Thymus (tissue), 11 donors: ENCODE data around the gene PALB2. TPM values are rescaled to one million over a fixed set of nuclear protein-coding genes. Genes with fewer than 3 reads are reported as not detected.
A peak's percentile ranks its signal among the peaks of the same experiment; 100 is the strongest.

ENCODE experiments used
- DNase-seq, 9 donors: peaks; one replicate each; pipeline ENCODE4 v3.0.0-alpha.2; 2013; ENCODE audit warnings: low spot score in 9 of 9, low read depth in 6 of 9, missing footprints in 1 of 9
- H3K27ac ChIP-seq, 2 donors: one replicate each; pipeline ENCODE4 v1.5.1; 2013; ENCODE audit warnings: control low read depth in 1 of 2, low read depth in 1 of 2, low read length in 1 of 2, mild to moderate bottlenecking in 1 of 2, moderate library complexity in 1 of 2
- H3K27me3 ChIP-seq, 2 donors: one replicate each; pipeline ENCODE4 v1.5.1; 2013; ENCODE audit warnings: low read length in 1 of 2; ENCODE audit not compliant: control insufficient read depth in 2 of 2, insufficient read depth in 1 of 2
- H3K36me3 ChIP-seq, 2 donors: one replicate each; pipeline ENCODE4 v1.5.1; 2013; ENCODE audit warnings: low read length in 1 of 2, mild to moderate bottlenecking in 1 of 2, moderate library complexity in 1 of 2; ENCODE audit not compliant: control insufficient read depth in 2 of 2, insufficient read depth in 2 of 2
- H3K4me1 ChIP-seq, 2 donors: one replicate each; pipeline ENCODE4 v1.5.1; 2013; ENCODE audit warnings: low read length in 2 of 2; ENCODE audit not compliant: control insufficient read depth in 2 of 2, insufficient read depth in 2 of 2
- H3K4me3 ChIP-seq, 2 donors: one replicate each; pipeline ENCODE4 v1.5.1; 2013; ENCODE audit warnings: low read length in 2 of 2, control low read depth in 1 of 2, mild to moderate bottlenecking in 1 of 2
- H3K9me3 ChIP-seq, 2 donors: one replicate each; pipeline ENCODE4 v1.5.1; 2013; ENCODE audit warnings: low read length in 1 of 2, mild to moderate bottlenecking in 1 of 2; ENCODE audit not compliant: control insufficient read depth in 2 of 2, insufficient read depth in 1 of 2
- WGBS: extraction: QIAGEN DNeasy Blood & Tissue Kit; methylation state at CpG from one replicate; pipeline ENCODE4 v1.1.7; 2013; 5-methylcytosine and 5-hydroxymethylcytosine counted together
- polyA plus RNA-seq: library from polyadenylated mRNA; stranded (reverse); fragments of 200-250 nt; gene quantifications from one replicate; pipeline ENCODE4 v1.2.3, GENCODE V29; 2013
- total RNA-seq: library from RNA; stranded (reverse); fragments of 120-200 nt; gene quantifications from one replicate; pipeline ENCODE4 v1.2.4, GENCODE V29; 2013
- donor health status: healthy.

The PALB2 gene
- total and polyA plus RNA-seq, 2 donors = 10.0 to 14.3 TPM

DNA sequence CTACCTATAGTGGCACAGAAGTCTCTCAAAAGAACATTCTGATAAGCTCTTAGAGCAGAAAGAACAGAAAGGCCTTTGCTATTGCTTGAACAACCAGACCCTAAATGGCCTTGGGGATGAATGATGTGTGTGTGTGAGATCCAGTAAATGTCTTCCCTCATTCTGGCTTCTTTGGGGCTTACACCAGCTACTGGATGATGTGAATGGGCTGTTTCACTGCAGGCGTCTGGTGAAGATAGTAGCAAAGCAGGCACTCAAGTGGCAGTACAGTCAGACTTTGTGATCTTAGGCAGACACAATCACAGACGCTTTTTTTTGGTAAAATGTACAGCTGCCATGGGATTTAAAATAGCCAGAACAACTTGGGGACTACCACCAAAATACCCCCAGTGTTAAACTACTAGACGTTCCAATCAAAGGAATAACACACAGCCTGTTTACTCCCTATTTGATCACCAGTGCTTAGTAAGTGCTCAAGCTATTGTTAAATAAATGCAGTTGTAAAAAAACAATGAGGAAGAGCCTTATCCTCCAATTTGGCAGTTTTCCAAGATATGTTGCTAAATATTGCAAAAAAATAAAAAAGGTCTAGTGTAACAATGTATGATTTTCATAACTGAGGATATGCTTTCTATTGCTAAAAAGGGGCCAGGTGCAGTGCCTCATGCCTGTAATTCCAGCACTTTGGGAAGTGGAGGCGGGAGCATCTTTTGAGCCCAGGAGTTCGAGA, 62.8 kb downstream of the PALB2 start:
- Histone ChIP-seq H3K27me3 (no peaks in the 10 kb centered on the region), H3K4me1 (peaks cover 2 to 10% of the 10 kb centered on the region in 2 donors), H3K36me3 (peaks cover 21 to 29% of the 10 kb centered on the region in 2 donors), H3K9me3 (no peaks in the 10 kb centered on the region), H3K4me3 (no peak overlapping the region), H3K27ac (no peak overlapping the region)
- DNase-seq = no peak
- WGBS = 95% methylated on average over 5 of the region's 5 CpGs

- no peaks in the 10 kb centered on the region for H3K9me3 ChIP-seq
- H3K4me1 ChIP-seq = peaks cover 2 to 12% of the 10 kb centered on the region in 2 donors
- WGBS = 98% methylated on average over 2 of the region's 2 CpGs
- H3K36me3 ChIP-seq = peaks cover 24 to 29% of the 10 kb centered on the region in 2 donors
- no peak overlapping the region for H3K4me3 ChIP-seq
- no peak for DNase-seq
- H3K27ac ChIP-seq = no peak overlapping the region
- H3K27me3 ChIP-seq = no peaks in the 10 kb centered on the region
Measured at GRCh38 chr16:23577493-23577892, 63.6 kb downstream of the PALB2 start.

DNA sequence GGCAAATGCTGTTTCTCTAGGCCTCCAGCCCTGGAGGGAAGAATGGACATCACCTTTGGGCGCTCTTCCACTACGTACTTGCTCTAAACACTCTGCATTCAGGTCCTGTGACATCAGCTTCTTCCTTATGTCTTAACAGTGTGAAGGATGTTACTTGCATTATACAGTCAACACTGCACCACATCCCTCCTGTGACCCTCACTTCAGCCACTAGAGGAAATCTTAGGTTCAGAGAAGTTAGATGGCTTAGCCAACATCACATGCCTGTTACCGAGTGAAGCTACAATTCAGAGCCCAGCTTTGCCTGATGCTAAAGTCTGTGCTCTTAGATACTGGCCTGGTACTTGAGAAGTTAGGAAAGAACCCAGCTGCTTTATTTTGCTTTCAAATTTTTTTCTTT, 65.3 kb downstream of the PALB2 start:
- H3K4me1 ChIP-seq = peaks cover 2 to 12% of the 10 kb centered on the region in 2 donors
- H3K36me3 ChIP-seq = peaks cover 34 to 37% of the 10 kb centered on the region in 2 donors
- H3K27me3 ChIP-seq = no peaks in the 10 kb centered on the region
- no peak overlapping the region for H3K27ac ChIP-seq
- no peaks in the 10 kb centered on the region for H3K9me3 ChIP-seq
- DNase-seq = no peak
- H3K4me3 ChIP-seq = no peak overlapping the region
- 99% methylated on average over 3 of the region's 3 CpGs for WGBS

GRCh38 chr16:23573817-23574216, 67.3 kb downstream of the PALB2 start:
- H3K27ac ChIP-seq = peak overlapping the region in 1 of 2 donors; percentile 19
- WGBS = 25% methylated on average over 5 of the region's 5 CpGs
- H3K36me3 ChIP-seq = peaks cover 30 to 40% of the 10 kb centered on the region in 2 donors
- DNase-seq = peak in 4 of 9 donors; percentile 39 to 72 (median 51)
- no peak overlapping the region for H3K4me3 ChIP-seq
- peaks cover 2 to 12% of the 10 kb centered on the region in 2 donors for H3K4me1 ChIP-seq
- H3K9me3 ChIP-seq = no peaks in the 10 kb centered on the region
- H3K27me3 ChIP-seq = no peaks in the 10 kb centered on the region

DNA sequence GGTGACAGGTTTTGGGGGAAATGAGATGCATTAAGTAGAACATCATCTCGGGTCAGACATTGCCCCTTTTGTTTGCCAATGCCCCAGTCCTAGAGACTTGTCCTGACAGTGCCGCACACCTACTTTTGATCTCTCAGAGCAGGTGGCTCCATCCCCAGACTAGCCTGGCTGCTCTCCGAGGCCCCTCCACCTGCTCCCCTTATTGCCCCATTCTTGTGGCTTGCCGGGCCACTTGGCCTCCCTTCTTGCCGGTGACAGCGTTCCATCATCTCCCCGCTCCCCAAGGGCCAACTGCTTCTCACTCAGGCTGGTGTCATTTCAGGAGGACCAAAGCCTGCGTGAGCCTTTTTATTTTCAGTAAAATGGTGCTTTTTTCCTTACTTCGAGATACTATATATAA, 68.7 kb downstream of the PALB2 start:
- Histone ChIP-seq H3K36me3 (peaks cover 41 to 45% of the 10 kb centered on the region in 2 donors), H3K4me3 (no peak overlapping the region), H3K9me3 (no peaks in the 10 kb centered on the region), H3K27ac (no peak overlapping the region), H3K4me1 (peaks cover 2 to 12% of the 10 kb centered on the region in 2 donors), H3K27me3 (no peaks in the 10 kb centered on the region)
- no peak for DNase-seq
- 98% methylated on average over 9 of the region's 9 CpGs for WGBS

- H3K27me3 ChIP-seq = no peaks in the 10 kb centered on the region
- H3K4me3 ChIP-seq = no peak overlapping the region
- WGBS = 98% methylated on average over 5 of the region's 5 CpGs
- H3K36me3 ChIP-seq = peaks cover 46 to 47% of the 10 kb centered on the region in 2 donors
- no peaks in the 10 kb centered on the region for H3K9me3 ChIP-seq
- no peak for DNase-seq
- H3K27ac ChIP-seq = no peak overlapping the region
- peaks cover 2 to 12% of the 10 kb centered on the region in 2 donors for H3K4me1 ChIP-seq
Measured at GRCh38 chr16:23571895-23572294, 69.2 kb downstream of the PALB2 start.

- Histone ChIP-seq H3K27me3 (no peaks in the 10 kb centered on the region), H3K4me1 (peaks cover 2 to 12% of the 10 kb centered on the region in 2 donors), H3K27ac (no peak overlapping the region), H3K36me3 (peaks cover 48 to 52% of the 10 kb centered on the region in 2 donors), H3K4me3 (no peak overlapping the region), H3K9me3 (no peaks in the 10 kb centered on the region)
- 93% methylated on average over 8 of the region's 8 CpGs for WGBS
- DNase-seq = no peak
Measured at GRCh38 chr16:23570992-23571632, 70.0 kb downstream of the PALB2 start.

DNA sequence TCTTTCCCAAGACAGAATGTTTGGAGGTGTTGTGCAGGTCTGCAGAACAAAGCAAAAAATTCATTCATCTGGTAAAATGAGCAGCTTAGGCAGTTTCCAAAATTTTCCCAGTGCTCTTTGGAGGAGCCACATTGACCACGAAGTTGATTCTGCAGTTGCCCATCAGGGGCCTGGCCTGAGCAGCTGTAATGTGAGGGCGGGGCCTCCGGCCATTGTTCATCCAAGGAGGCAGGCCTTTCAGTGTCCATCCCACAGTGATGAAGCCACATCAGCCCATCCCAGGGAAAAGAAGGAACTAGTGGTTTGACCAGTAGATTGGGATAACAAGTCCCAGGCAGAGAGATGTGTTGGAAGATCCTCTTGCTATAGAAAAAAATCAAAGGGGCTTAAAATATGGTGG, 73.5 kb downstream of the PALB2 start:
- H3K36me3 ChIP-seq = peaks cover 78 to 81% of the 10 kb centered on the region in 2 donors
- no peak overlapping the region for H3K27ac ChIP-seq
- 97% methylated on average over 3 of the region's 3 CpGs for WGBS

DNA sequence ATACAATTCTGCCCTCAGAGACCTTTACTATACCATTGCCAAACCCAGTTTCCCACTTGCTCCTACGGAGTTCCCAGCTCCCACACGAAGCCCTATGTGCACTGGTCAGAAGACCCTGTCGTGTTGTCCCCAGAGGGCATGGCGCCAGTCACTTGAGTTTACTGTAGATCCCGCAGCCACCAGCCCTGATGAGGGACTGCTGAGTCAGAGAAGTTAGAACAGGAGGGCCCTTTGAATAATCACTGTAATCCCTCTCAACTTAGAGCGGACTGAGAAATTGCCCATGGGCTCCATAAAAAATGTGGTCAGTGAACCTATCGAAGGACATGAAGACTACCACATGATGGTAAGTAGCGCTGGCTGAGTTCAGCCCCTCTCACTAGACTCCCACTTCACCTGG, 74.4 kb downstream of the PALB2 start:
- Histone ChIP-seq H3K27ac (no peak overlapping the region), H3K36me3 (peaks cover 81 to 83% of the 10 kb centered on the region in 2 donors), H3K4me3 (no peak overlapping the region), H3K27me3 (no peaks in the 10 kb centered on the region), H3K9me3 (no peaks in the 10 kb centered on the region), H3K4me1 (no peaks in the 10 kb centered on the region)
- no peak for DNase-seq
- WGBS = 99% methylated on average over 8 of the region's 8 CpGs

More for the DNA sequence above, 73.5 kb downstream of the PALB2 start:
- no peaks in the 10 kb centered on the region for H3K27me3 ChIP-seq
- no peaks in the 10 kb centered on the region for H3K9me3 ChIP-seq
- H3K4me1 ChIP-seq = no peaks in the 10 kb centered on the region
- no peak for DNase-seq
- no peak overlapping the region for H3K4me3 ChIP-seq
